Pancreas (tissue), 10 donors: ENCODE data around the gene CDK11B. TPM values are rescaled to one million over a fixed set of nuclear protein-coding genes. Genes with fewer than 3 reads are reported as not detected.

Source experiments
- ATAC-seq, 4 donors: fragments of 200-7000 bp; cut with Tn5 transposase; one replicate each; pipeline versions ENCODE4 v1.8.0 to v1.9.1; 2020; ENCODE audit warnings: mild to moderate bottlenecking in 4 of 4, moderate library complexity in 4 of 4
- DNase-seq, 6 donors: peaks; one replicate each; pipeline ENCODE4 v3.0.0-alpha.2; 2020
- FAIRE-seq: peaks from 2 replicates; lab custom pipeline; 2012; peaks lifted over from hg19 to GRCh38; lab: Jason Lieb, UNC
- H3K27ac ChIP-seq, 4 donors: fragments of 200-600 bp; sonication (generic); 1 replicate in 3 of 4; 2 replicates in 1 of 4; pipeline versions ENCODE4 v1.5.0 to v1.8.0; 2020
- H3K27me3 ChIP-seq, 4 donors: fragments of 200-600 bp; one replicate each; pipeline ENCODE4 v1.8.0; 2021
- H3K36me3 ChIP-seq, 3 donors: fragments of 200-600 bp; sonication (generic) in 1 of 3; one replicate each; pipeline versions ENCODE4 v1.5.0 to v1.8.0; 2020 to 2021
- H3K4me1 ChIP-seq, 3 donors: fragments of 200-600 bp; one replicate each; pipeline ENCODE4 v1.8.0; 2021
- H3K4me3 ChIP-seq, 4 donors: fragments of 200-600 bp; sonication (generic) in 2 of 4; one replicate each; pipeline versions ENCODE4 v1.5.0 to v1.8.0; 2020 to 2021
- H3K9me3 ChIP-seq, 4 donors: fragments of 200-600 bp; one replicate each; pipeline ENCODE4 v1.8.0; 2021
- WGBS, 2 donors: extraction: QIAGEN DNeasy Blood & Tissue Kit; methylation state at CpG; one replicate each; pipeline ENCODE4 v1.1.7; 2013; 5-methylcytosine and 5-hydroxymethylcytosine counted together
- intact Hi-C, 3 donors: fragments of 100-400 bp; cut with DNase I; formaldehyde crosslinking; loops; one replicate each; pipeline versions ENCODE4 v1.11.1 to v1.14.2; 2022
- polyA plus RNA-seq, 2 donors: library from polyadenylated mRNA; stranded (reverse); fragments of 200-250 nt; gene quantifications; one replicate each; pipeline ENCODE4 v1.2.3, GENCODE V29; 2013
- total RNA-seq, 6 donors: library from RNA; stranded (reverse); fragmentation: NEBNext Ultra II Directional in 4 of 6; extraction: Animal tissue kit (Norgen Biotek cat#: 25700) in 4 of 6; gene quantifications; one replicate each; pipeline versions ENCODE4 v1.2.1 to v1.2.4, GENCODE V29; 2021 to 2023
- TF ChIP-seq, protein P1 (sequence below), 4 donors: fragments of 200-600 bp; sonication (generic) in 3 of 4; IDR thresholded peaks; one replicate each; pipeline versions ENCODE4 v1.5.0 to v1.8.0; 2021; ENCODE audit warnings: antibody characterized with exemption in 4 of 4
- donor health status: healthy with polysubstance abuse.
- donor health status: DM: no; HTN: no; CAD: no; lungs with moderate emphysema.
- donor health status: DM: no; HTN: no; CAD: no.
- donor health status: control.
- donor health status: control.
- donor health status: Bipolar disorder and iron deficiency.
- donor health status: DM: yes; HTN: yes; CAD: no.
- donor health status: DM: no; HTN: no; CAD: no.
- donor health status: DM: no; HTN: no; CAD: no.
- donor health status: DM: yes; HTN: yes; CAD: no.

Gene CDK11B
- total and polyA plus RNA-seq, 8 donors: 9.0 to 31.8 (median 10.9) TPM

DNA sequence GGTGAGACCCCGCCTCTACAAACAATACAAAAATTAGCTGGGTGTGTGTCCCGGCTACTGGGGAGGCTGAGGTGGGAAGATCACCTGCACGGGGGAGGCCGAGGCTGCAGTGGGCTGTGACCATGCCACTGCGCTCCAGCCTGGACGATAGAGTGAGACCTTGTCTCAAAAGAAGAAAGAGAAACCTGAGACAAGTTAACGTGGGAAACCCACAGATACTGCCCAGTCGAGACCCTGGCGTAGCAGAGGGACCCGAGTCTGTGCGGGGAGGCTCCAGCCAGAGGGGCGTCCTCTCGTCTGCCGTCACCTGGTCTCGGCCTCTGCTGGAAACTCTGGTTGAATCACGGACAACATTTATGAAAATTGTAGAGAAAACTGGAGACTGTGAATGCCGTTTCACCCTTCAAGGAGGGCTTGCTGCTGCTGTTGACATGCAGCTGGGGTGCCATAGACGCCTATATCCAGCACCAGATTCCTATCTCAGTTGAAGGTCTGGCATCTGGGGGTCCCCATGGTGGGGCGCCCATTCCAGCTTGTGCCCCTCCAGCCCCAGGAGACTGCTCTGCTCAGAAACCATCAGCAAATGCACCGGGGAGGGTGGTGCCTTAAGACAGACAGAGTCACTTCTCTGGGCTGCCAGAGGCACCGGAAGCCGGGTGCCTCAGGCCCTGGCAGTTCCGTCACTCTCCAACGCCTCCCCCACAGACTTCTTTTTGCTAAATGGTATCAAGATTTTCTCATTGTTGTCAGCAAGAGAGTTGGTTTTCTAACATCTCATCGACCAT lies 13.6 kb upstream of the CDK11B start:
- H3K36me3 ChIP-seq: no peaks in the 10 kb centered on the region
- FAIRE-seq (no peak), DNase-seq (peak in 1 of 6 donors; percentile 32)

DNA sequence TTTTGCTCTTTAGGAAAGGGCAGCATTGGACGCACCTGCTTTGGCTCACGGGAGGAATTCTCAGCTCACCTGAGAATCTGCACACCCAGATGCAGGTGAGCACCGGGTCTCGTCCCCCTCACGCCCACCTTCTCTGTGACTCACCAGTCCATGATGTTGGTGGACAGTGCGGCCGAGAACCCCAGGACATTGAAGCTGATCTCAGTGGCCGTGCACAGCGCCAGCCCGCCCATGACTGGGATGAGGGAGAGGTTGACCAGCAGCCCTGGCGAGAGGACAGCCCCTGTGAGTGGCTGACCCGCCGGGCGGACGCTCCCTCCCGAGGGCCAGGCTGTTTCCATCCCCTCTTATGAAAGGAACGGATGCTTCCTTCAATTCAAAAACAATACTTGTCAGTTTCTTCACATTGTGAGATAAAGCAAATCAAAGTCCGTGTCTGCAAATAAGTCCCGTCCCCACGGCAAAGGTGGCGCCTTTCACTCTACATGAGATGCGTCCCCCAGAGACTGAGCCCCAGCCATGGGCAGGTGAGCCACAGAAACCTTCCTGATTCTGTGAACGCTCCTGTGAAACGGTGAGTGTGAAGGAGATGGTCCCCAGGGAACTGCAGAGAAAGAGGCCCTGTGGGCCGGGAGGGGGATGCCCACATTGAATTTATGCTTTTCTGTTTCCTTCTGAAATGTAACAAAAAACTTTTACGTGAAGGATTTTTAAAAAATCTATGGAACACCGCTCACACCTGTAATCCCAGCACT lies 12.7 kb upstream of the CDK11B start:
- FAIRE-seq: no peak
- 90 to 91% methylated on average over 27 of the region's 27 CpGs for WGBS, 2 donors
- peak in 1 of 6 donors; percentile 51 for DNase-seq
- no peak for ATAC-seq
- H3K4me1 ChIP-seq: no peaks in the 10 kb centered on the region
- H3K27ac ChIP-seq: no peak overlapping the region
- H3K9me3 ChIP-seq: no peaks in the 10 kb centered on the region
- H3K4me3 ChIP-seq: no peak overlapping the region
- intact Hi-C loops: no loop called here
- peaks cover 0 to under 1% (median 0%) of the 10 kb centered on the region in 3 donors for H3K36me3 ChIP-seq
- TF ChIP-seq, protein P1, sequence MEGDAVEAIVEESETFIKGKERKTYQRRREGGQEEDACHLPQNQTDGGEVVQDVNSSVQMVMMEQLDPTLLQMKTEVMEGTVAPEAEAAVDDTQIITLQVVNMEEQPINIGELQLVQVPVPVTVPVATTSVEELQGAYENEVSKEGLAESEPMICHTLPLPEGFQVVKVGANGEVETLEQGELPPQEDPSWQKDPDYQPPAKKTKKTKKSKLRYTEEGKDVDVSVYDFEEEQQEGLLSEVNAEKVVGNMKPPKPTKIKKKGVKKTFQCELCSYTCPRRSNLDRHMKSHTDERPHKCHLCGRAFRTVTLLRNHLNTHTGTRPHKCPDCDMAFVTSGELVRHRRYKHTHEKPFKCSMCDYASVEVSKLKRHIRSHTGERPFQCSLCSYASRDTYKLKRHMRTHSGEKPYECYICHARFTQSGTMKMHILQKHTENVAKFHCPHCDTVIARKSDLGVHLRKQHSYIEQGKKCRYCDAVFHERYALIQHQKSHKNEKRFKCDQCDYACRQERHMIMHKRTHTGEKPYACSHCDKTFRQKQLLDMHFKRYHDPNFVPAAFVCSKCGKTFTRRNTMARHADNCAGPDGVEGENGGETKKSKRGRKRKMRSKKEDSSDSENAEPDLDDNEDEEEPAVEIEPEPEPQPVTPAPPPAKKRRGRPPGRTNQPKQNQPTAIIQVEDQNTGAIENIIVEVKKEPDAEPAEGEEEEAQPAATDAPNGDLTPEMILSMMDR (IDR thresholded peaks at IDR 0.05): no peak
- no peaks in the 10 kb centered on the region for H3K27me3 ChIP-seq

More for the DNA sequence above, 13.6 kb upstream of the CDK11B start:
- ATAC-seq: no peak
- TF ChIP-seq, protein P1 (IDR thresholded peaks at IDR 0.05): no peak
- 90 to 94% methylated on average over 25 of the region's 25 CpGs for WGBS, 2 donors
- no peaks in the 10 kb centered on the region for H3K9me3 ChIP-seq
- H3K4me1 ChIP-seq: no peaks in the 10 kb centered on the region
- H3K4me3 ChIP-seq: no peak overlapping the region
- H3K27ac ChIP-seq: no peak overlapping the region
- intact Hi-C loops: no loop called here
- H3K27me3 ChIP-seq: no peaks in the 10 kb centered on the region

DNA sequence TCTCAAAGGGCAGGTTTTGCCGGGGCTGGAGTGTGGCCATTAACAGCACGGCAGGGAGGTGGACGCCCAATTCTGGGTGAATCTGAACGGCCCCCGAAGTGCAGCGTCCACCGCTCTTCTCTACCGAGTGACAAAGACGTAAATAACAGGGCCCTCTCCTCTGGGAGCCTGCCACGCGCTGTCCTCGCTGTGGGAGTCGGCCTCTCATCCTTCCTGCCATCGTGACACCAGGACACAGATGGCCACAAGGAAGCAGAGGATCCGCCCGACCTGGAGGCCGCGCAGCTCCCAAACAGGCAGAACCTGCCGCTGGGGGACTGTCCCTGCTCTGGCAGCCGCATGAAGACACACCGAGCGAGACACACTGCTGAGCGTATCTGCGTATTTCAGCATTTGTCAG lies 12.1 kb upstream of the CDK11B start:
- Histone ChIP-seq H3K27ac (no peak overlapping the region), H3K9me3 (no peaks in the 10 kb centered on the region), H3K27me3 (no peaks in the 10 kb centered on the region), H3K36me3 (peaks cover 4 to 6% (median 4%) of the 10 kb centered on the region in 3 donors), H3K4me1 (no peaks in the 10 kb centered on the region), H3K4me3 (no peak overlapping the region)
- intact Hi-C loops: no loop called here
- 93 to 94% methylated on average over 24 of the region's 24 CpGs for WGBS, 2 donors
- FAIRE-seq (no peak), DNase-seq (peak in 1 of 6 donors; percentile 50), ATAC-seq (no peak)
- TF ChIP-seq, protein P1 (IDR thresholded peaks at IDR 0.05): no peak

DNA sequence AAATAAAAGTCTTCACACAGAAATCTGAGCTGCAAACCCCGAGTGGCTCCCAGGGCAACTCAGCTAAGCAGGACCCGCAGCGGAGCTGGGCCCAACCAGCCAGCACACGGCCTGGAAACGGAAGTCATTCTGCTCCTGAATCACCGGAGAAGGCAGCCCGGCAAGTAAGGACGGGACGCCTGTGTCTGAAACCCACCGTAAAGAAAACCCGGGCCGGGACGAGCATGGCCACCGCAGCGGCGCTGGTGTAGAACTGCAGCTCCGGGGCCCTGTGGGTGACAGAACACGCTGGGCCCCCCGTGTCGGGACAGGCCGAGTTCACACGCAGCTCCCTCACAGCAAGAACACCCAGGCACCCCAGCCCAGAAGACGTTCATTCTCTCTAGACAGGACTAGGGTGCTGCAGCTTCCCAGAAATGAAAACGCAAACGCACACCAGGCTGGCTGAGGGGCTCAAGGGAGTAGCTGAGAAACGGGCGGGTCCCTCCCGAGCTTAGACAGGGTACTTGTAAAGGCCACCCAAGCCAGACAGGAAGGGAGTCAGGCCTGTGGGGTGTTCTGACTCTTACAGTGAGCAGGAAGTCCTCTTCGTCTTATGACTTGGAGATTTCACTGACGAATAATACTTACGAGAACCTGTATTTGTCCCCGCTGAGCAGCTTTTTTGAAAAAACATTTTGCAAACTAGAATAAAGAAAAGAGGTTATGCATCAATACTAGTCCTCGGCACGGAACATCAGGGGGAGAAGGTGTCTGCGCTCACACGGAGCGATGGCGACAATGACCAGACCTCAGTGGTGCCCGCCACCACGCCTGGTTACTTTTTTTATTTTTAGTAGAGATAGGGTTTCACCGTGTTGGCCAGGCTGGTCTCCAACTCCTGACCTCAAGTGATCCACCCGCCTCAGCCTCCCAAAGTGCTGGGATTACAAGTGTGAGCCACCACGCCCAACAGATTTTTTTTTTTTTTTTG lies 10.9 kb upstream of the CDK11B start:
- peak in 1 of 6 donors; percentile 52 for DNase-seq
- Histone ChIP-seq H3K27me3 (no peaks in the 10 kb centered on the region), H3K9me3 (no peaks in the 10 kb centered on the region), H3K36me3 (peaks cover 10 to 13% (median 11%) of the 10 kb centered on the region in 3 donors), H3K4me1 (peaks cover 0 to 4% (median 0%) of the 10 kb centered on the region in 3 donors), H3K27ac (no peak overlapping the region), H3K4me3 (no peak overlapping the region)
- no peak for FAIRE-seq
- ATAC-seq: no peak
- intact Hi-C loops: no loop called here
- TF ChIP-seq, protein P1 (IDR thresholded peaks at IDR 0.05): no peak
- WGBS, 2 donors: 89 to 92% methylated on average over 43 of the region's 43 CpGs
